ENCODE results near the gene SLC7A1.

The SLC7A1 gene

DNA sequence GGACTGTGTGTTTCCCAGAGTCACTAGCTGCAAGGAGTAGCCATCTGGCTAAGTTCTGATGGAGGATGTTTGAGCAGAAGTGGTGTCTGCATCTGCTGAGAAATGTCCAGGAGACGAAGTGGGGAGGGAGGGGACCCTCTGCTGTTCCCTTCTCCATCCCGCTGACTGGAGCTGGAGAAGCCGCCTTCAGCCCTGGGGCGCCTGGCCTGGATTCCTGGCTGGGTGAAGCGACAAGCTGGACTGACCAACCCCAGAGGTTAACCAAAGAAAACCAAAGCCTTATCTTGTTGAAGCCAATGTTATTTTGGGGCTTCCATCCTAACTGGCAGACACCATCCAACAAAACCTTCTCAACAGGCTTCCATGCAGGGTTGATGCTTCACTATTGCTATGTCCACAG is 67.6 kb downstream of the SLC7A1 start:
- no peaks in the 10 kb centered on the region for H3K4me1 ChIP-seq (ENCODE audit: insufficient read depth, low read length, severe bottlenecking)
- H3K27ac ChIP-seq (ENCODE audit: low read depth, low read length, poor library complexity, severe bottlenecking) = no peak overlapping the region
- H4K20me1 ChIP-seq (ENCODE audit: insufficient read depth, low read length) = no peaks in the 10 kb centered on the region
- TF ChIP-seq, protein P1, sequence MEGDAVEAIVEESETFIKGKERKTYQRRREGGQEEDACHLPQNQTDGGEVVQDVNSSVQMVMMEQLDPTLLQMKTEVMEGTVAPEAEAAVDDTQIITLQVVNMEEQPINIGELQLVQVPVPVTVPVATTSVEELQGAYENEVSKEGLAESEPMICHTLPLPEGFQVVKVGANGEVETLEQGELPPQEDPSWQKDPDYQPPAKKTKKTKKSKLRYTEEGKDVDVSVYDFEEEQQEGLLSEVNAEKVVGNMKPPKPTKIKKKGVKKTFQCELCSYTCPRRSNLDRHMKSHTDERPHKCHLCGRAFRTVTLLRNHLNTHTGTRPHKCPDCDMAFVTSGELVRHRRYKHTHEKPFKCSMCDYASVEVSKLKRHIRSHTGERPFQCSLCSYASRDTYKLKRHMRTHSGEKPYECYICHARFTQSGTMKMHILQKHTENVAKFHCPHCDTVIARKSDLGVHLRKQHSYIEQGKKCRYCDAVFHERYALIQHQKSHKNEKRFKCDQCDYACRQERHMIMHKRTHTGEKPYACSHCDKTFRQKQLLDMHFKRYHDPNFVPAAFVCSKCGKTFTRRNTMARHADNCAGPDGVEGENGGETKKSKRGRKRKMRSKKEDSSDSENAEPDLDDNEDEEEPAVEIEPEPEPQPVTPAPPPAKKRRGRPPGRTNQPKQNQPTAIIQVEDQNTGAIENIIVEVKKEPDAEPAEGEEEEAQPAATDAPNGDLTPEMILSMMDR (IDR thresholded peaks at IDR 0.05; ENCODE audit: low read length) = no peak
- no peak for TF ChIP-seq EZH2 (IDR thresholded peaks at IDR 0.05; ENCODE audit: borderline replicate concordance, low read length)
- peaks cover 87% of the 10 kb centered on the region for H3K36me3 ChIP-seq (ENCODE audit: insufficient read depth, low read length)
- no peak overlapping the region for H3K9ac ChIP-seq (ENCODE audit: low read length)
- no peaks in the 10 kb centered on the region for H3F3A ChIP-seq (ENCODE audit: insufficient read depth, low read length)
- no peak overlapping the region for H2AFZ ChIP-seq (ENCODE audit: low read length)
- H3K4me2 ChIP-seq (ENCODE audit: low read length) = no peak overlapping the region
- no peaks in the 10 kb centered on the region for H3K9me3 ChIP-seq (ENCODE audit: low read length)
- no peak overlapping the region for H3K4me3 ChIP-seq (ENCODE audit: low read depth, low read length, poor library complexity, severe bottlenecking)
- no peaks in the 10 kb centered on the region for H3K79me2 ChIP-seq (ENCODE audit: insufficient read depth, low read length)
- H3K9me2 ChIP-seq (ENCODE audit: low read depth, low read length) = no peaks in the 10 kb centered on the region
- no peaks in the 10 kb centered on the region for H3K27me3 ChIP-seq (ENCODE audit: insufficient read depth, low read length)

DNA sequence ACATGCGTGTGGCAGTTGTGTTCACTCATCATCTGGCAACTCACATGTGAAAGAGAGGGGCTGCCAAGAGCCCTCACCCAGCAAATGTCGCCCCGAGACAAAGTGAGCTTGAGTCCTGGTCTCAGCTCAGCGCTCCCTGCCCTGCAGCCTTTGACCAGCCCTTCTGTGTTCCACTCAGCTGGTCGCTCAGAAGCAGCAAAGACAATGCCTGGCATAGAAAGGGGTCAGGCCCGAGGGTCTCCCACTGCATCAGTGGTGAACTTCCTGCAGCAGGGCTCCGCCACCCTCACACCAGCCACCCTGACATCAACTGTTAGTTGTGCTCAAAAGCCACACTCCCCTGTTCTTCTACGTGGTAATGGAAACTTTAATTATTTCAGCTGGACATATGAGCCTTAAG is 68.0 kb downstream of the SLC7A1 start:
- TF ChIP-seq, protein P1 (IDR thresholded peaks at IDR 0.05; ENCODE audit: low read length) = no peak
- no peak for TF ChIP-seq EZH2 (IDR thresholded peaks at IDR 0.05; ENCODE audit: borderline replicate concordance, low read length)
- H3K9me2 ChIP-seq (ENCODE audit: low read depth, low read length) = no peaks in the 10 kb centered on the region
- H3K9me3 ChIP-seq (ENCODE audit: low read length) = no peaks in the 10 kb centered on the region
- H3K4me2 ChIP-seq (ENCODE audit: low read length) = no peak overlapping the region
- H3K79me2 ChIP-seq (ENCODE audit: insufficient read depth, low read length) = no peaks in the 10 kb centered on the region
- H3K27ac ChIP-seq (ENCODE audit: low read depth, low read length, poor library complexity, severe bottlenecking) = no peak overlapping the region
- no peak overlapping the region for H3K9ac ChIP-seq (ENCODE audit: low read length)
- no peaks in the 10 kb centered on the region for H3K4me1 ChIP-seq (ENCODE audit: insufficient read depth, low read length, severe bottlenecking)
- H3F3A ChIP-seq (ENCODE audit: insufficient read depth, low read length) = no peaks in the 10 kb centered on the region
- H2AFZ ChIP-seq (ENCODE audit: low read length) = no peak overlapping the region
- no peak overlapping the region for H3K4me3 ChIP-seq (ENCODE audit: low read depth, low read length, poor library complexity, severe bottlenecking)
- H4K20me1 ChIP-seq (ENCODE audit: insufficient read depth, low read length) = no peaks in the 10 kb centered on the region
- peaks cover 87% of the 10 kb centered on the region for H3K36me3 ChIP-seq (ENCODE audit: insufficient read depth, low read length)
- no peaks in the 10 kb centered on the region for H3K27me3 ChIP-seq (ENCODE audit: insufficient read depth, low read length)

DNA sequence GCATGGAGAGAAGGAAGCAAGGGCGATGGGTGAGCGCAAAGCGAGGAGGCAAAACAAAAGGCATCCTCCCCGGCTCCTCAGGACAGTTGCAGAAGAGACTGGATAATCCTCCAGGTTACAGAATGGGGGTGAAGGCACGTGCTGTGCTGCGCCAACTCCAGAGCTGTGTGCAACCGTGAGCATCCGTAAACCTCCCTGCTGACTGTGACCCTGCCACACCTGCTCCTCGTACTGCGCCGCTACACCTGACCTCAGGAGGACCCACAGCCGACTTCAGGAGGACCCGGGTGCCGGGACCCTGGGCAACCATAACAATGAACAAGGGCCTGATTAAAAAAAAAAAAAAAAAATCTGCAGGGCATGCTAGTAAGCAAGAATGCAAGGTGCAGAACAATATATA is 68.7 kb downstream of the SLC7A1 start:
- H3K4me2 ChIP-seq (ENCODE audit: low read length) = no peak overlapping the region
- no peaks in the 10 kb centered on the region for H3K9me2 ChIP-seq (ENCODE audit: low read depth, low read length)
- TF ChIP-seq EZH2 (IDR thresholded peaks at IDR 0.05; ENCODE audit: borderline replicate concordance, low read length) = no peak
- TF ChIP-seq, protein P1 (IDR thresholded peaks at IDR 0.05; ENCODE audit: low read length) = no peak
- H4K20me1 ChIP-seq (ENCODE audit: insufficient read depth, low read length) = no peaks in the 10 kb centered on the region
- peaks cover 87% of the 10 kb centered on the region for H3K36me3 ChIP-seq (ENCODE audit: insufficient read depth, low read length)
- no peak overlapping the region for H3K9ac ChIP-seq (ENCODE audit: low read length)
- no peaks in the 10 kb centered on the region for H3K9me3 ChIP-seq (ENCODE audit: low read length)
- no peak overlapping the region for H3K27ac ChIP-seq (ENCODE audit: low read depth, low read length, poor library complexity, severe bottlenecking)
- H3F3A ChIP-seq (ENCODE audit: insufficient read depth, low read length) = no peaks in the 10 kb centered on the region
- no peaks in the 10 kb centered on the region for H3K79me2 ChIP-seq (ENCODE audit: insufficient read depth, low read length)
- H2AFZ ChIP-seq (ENCODE audit: low read length) = no peak overlapping the region
- H3K4me3 ChIP-seq (ENCODE audit: low read depth, low read length, poor library complexity, severe bottlenecking) = no peak overlapping the region
- no peaks in the 10 kb centered on the region for H3K27me3 ChIP-seq (ENCODE audit: insufficient read depth, low read length)
- no peaks in the 10 kb centered on the region for H3K4me1 ChIP-seq (ENCODE audit: insufficient read depth, low read length, severe bottlenecking)
